HG03175 (cell line): ENCODE measurements around the gene MYO7A.

Source experiments
- ATAC-seq: cut with Tn5 transposase; IDR thresholded peaks from one replicate; pipeline ENCODE4 v1.9.1; 2021; ENCODE audit warnings: mild to moderate bottlenecking, moderate library complexity; ENCODE audit not compliant: unreplicated experiment

The MYO7A gene

GRCh38 chr11:77181799-77182541 is 53.9 kb downstream of the MYO7A start:
- no peak for ATAC-seq

DNA sequence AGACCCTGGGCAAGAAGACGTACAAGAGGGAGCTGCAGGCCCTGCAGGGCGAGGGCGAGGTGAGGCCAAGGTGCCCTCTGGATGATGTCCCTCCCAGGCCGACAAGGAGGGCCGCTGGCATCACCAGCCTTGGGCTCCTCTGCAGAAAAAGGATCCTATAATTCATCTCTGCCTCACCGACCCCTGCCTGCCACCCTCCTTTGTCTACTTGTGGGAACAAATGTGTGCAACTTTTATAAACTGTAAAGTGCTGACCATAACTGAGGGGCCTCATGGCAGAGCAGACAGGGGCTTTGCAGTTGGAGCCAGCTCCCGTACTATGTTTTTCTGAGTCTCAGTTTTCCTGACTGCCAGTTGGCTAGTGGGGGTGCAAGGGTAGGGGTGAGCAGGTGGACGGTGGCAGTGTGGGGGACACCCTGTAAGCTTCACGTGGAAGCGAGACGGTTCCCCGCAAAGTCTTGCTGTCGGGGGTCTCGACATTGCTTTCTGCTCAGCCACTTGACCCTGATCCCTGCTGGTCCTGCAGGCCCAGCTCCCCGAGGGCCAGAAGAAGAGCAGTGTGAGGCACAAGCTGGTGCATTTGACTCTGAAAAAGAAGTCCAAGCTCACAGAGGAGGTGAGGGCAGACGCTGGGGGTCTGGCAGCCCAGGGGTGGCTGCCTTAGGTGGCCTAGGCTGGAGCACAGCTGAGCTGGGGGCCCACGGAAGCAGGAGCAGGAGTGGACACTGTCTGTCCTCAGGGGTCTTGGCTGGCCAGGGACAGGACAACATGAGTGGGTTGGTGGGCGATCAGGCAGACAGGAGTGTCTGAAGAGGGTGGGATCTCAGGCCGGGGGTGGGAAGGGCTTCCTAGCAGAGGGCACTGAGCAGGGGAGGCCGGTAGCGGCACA is 54.7 kb downstream of the MYO7A start:
- ATAC-seq: no peak

- no peak for ATAC-seq
These were observed 55.5 kb downstream of the MYO7A start for GRCh38 chr11:77183431-77183984.

GRCh38 chr11:77184136-77184860 is 56.3 kb downstream of the MYO7A start:
- ATAC-seq: no peak

GRCh38 chr11:77186302-77186701 is 58.3 kb downstream of the MYO7A start:
- no peak for ATAC-seq

- ATAC-seq: no peak
These were observed 59.2 kb downstream of the MYO7A start for GRCh38 chr11:77187111-77187750.

DNA sequence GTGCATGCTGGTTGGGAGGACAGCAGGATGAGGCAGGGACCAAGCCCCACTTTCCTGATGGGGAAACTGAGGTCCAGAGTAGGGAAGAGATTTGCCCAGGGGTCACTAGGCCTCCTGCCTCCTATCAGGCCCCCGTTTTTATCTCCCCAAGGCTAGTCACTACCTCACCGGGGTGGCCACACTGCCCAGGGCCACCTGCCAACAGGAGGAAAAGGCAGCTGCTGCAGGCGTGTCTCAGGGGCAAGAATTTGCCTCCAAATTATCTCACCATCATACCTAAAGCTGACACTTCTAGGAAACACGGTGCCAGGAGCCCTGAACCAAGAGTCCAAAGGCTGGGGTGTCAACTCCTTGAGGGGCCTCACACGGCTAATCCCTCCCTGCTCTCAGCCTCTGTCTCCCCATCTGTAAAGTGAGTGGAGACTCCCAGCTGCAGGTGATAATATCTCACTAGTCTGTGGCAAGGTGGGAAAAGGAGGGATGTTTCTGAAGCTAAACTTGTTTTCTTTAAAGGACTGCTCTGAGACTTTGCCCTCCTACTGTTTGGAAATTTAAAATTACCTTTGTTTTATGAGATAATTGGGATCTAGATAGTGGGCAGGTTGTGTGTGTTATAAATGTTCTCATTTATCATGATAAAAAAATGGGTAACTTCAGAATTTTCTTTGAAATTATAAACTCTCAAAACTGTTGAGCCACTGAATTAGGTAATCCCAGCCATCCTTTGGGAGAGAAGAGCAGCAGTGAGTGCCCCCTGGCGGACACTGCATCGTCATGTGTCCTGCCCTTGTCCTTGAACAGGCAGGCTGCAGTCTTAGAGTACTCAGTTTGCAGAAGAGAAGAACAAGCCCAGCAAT is 60.0 kb downstream of the MYO7A start:
- ATAC-seq: no peak

GRCh38 chr11:77188633-77189491 is 60.8 kb downstream of the MYO7A start:
- ATAC-seq: no peak

- ATAC-seq: no peak
These were observed 61.7 kb downstream of the MYO7A start for GRCh38 chr11:77189588-77190210.

DNA sequence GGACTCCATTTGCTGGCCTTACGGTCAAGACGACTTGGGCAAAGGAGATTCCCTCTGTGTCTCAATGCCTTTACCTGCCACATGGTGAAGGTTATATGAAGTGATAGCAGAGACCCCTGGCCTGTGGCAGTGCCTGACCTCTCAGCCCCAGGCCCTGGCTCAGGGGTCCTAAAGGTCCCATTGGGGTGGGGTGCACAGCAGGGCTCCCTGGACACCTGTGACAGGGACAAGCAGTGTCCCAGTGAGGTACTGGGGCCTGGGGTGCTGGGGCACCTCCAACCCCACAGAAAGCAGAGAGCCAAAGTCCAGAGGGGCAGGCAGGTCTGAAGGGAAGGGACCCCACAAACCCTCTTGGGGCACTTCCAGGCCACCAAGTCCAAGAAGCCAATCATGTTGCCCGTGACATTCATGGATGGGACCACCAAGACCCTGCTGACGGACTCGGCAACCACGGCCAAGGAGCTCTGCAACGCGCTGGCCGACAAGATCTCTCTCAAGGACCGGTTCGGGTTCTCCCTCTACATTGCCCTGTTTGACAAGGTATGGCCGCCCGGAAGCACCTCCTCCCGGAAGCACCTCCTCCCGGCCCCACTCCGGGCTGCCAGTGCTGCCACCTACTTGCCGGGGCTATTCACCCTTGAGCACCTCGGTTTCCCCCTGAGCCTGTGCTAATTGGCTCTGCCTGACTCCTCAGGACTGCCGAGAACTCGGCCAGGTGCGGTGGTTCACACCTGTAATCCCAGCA is 62.5 kb downstream of the MYO7A start:
- ATAC-seq: no peak

- no peak for ATAC-seq
These were observed 63.4 kb downstream of the MYO7A start for GRCh38 chr11:77191429-77191822.

- no peak for ATAC-seq
These were observed 63.9 kb downstream of the MYO7A start for GRCh38 chr11:77191823-77192495.

DNA sequence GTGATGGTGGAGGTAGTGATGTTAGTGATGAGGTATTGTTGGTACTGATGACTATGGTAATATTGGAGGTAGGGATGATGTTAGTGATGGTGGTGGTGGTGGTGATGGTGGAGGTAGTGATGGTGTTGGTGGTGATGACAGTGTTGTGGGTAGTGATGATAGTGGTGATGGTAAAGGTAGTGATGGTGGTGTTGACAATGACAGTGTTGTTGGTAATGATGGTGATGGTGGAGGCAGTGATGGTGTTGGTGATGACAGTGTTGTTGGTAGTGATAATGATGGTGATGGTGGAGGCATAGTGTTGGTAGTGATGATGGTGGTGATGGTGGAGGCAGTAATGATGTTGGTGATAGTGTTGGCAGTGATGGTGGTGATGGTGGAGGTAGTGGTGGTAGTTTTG is 65.1 kb downstream of the MYO7A start:
- ATAC-seq: no peak

- ATAC-seq: no peak
These were observed 66.1 kb downstream of the MYO7A start for GRCh38 chr11:77193911-77194830.

DNA sequence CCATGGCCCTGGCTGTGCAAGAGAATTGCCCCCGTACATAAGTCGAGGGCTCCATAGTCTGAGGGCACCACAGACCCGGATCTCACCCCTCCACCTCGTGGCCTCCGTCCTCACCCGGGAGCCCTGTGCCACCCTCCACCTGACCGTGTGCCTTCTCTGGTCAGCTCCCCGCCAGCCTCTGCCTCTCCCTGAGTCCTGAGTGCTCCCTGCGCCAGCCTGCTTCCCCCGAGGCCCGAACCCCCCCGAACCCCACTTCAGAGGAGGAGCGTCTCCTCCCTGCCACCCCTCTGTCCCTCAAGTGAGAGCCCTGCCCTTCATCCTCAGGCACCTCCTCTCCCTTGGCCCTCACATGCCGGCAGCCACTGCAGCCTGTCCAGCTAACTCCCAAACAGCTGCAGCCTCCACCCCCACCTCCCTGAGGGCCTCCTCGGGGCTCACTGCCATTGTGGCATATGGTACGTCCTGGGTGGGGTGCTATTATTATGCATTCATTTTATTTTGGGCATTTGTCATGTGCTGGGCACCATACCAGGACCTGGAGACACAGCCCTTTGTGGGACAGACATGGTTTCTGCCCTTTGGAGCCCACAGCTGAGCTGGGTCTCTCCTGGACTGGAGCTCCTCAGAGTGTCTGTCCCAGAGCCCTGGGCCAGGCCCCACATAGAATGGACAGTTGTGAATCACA is 67.2 kb downstream of the MYO7A start:
- ATAC-seq: no peak
